HG02610 (cell line): ENCODE data around the gene WDR54.

Experiments
- ATAC-seq: cut with Tn5 transposase; IDR thresholded peaks from one replicate; pipeline ENCODE4 v1.9.1; 2021; ENCODE audit warnings: mild to moderate bottlenecking, moderate library complexity; ENCODE audit not compliant: unreplicated experiment

The WDR54 gene

GRCh38 chr2:74474899-74475298 is 53.4 kb downstream of the WDR54 start:
- ATAC-seq, result no peak
